Measurements from ENCODE around the gene FRMD3. TPM values are rescaled to one million over a fixed set of nuclear protein-coding genes. Genes with fewer than 3 reads are reported as not detected.

FRMD3 gene
- total RNA-seq, 1 experiment from 2014 or later = 0.55 TPM

GRCh38 chr9:83219924-83220438, 318.2 kb downstream of the FRMD3 start:
- H3K27ac ChIP-seq (ENCODE audit: insufficient read length, low read depth, low read length) = no peak overlapping the region
- H2AFZ ChIP-seq (ENCODE audit: low read length) = no peak overlapping the region
- no peak overlapping the region for H3K9ac ChIP-seq (ENCODE audit: extremely low read depth, insufficient read length, low read length)
- H3K79me2 ChIP-seq (ENCODE audit: insufficient read depth, low read length) = no peaks in the 10 kb centered on the region
- Mint-ChIP-seq H3K36me3 (ENCODE audit: insufficient read depth in 1 of 3, low read depth in 3 of 3) (peaks cover 7 to 22% (median 9%) of the 10 kb centered on the region in 3 experiments), H3K27me3 (ENCODE audit: low read depth) (peaks cover 29% of the 10 kb centered on the region), H3K4me1 (peaks cover 9% of the 10 kb centered on the region in 2 experiments), H3K4me3 (peak overlapping the region; percentile 88 to 95), H3K9me3 (peaks cover 10 to 25% of the 10 kb centered on the region in 2 experiments), H3K27ac (no peak overlapping the region)
- no CpG with 5 or more reads among the region's 12 CpGs for WGBS (ENCODE audit: extremely low coverage, insufficient read length, low lambda C conversion rate)
- H3K4me1 ChIP-seq (ENCODE audit: insufficient read depth, low read length) = no peaks in the 10 kb centered on the region
- no peak overlapping the region for H3K23ac ChIP-seq (ENCODE audit: insufficient read length, low read depth, low read length)
- H3K18ac ChIP-seq (ENCODE audit: insufficient read length, low read depth, low read length) = no peak overlapping the region
- no peak overlapping the region for H2BK12ac ChIP-seq (ENCODE audit: insufficient read length, low read depth, low read length)
- H3K23me2 ChIP-seq (ENCODE audit: insufficient read length, low read depth, low read length, poor library complexity, severe bottlenecking) = peaks cover 9% of the 10 kb centered on the region
- H2BK15ac ChIP-seq (ENCODE audit: low read depth, low read length) = no peak overlapping the region
- no peak for TF ChIP-seq CTCF (conservative IDR thresholded peaks at IDR 0.05)
- H3K56ac ChIP-seq (ENCODE audit: insufficient read length, low read depth, low read length) = no peak overlapping the region
- no peak overlapping the region for H3K14ac ChIP-seq (ENCODE audit: insufficient read depth, low read length)
- no peaks in the 10 kb centered on the region for H3K27me3 ChIP-seq (ENCODE audit: insufficient read depth, low read length)
- H3K79me1 ChIP-seq (ENCODE audit: insufficient read depth, low read depth, low read length, poor library complexity, severe bottlenecking) = no peaks in the 10 kb centered on the region
- peak overlapping the region; percentile 50 for H3K4me2 ChIP-seq (ENCODE audit: insufficient read depth, insufficient read length, low read length)
- no peak overlapping the region for H4K91ac ChIP-seq (ENCODE audit: insufficient read length, low read depth, low read length)
- no peak overlapping the region for H2BK120ac ChIP-seq (ENCODE audit: low read depth, low read length, poor library complexity, severe bottlenecking)
- H4K5ac ChIP-seq (ENCODE audit: insufficient read length, low read depth, low read length) = no peak overlapping the region
- H3T11ph ChIP-seq (ENCODE audit: low read length) = no peak overlapping the region
- no peaks in the 10 kb centered on the region for H3K9me3 ChIP-seq (ENCODE audit: control insufficient read depth, low read depth, low read length)
- H3K4ac ChIP-seq (ENCODE audit: low read depth, low read length) = no peak overlapping the region
- no peak overlapping the region for H2BK5ac ChIP-seq (ENCODE audit: insufficient read length, low read length)
- no peak for DNase-seq
- H4K8ac ChIP-seq (replicated peaks; ENCODE audit: insufficient read length, low read depth, low read length) = no peak overlapping the region
- no peak overlapping the region for H2AK5ac ChIP-seq (ENCODE audit: insufficient read length, low read length)
- H2BK20ac ChIP-seq (ENCODE audit: low read depth, low read length, poor library complexity, severe bottlenecking) = no peak overlapping the region
- H4K20me1 ChIP-seq (ENCODE audit: control insufficient read depth, insufficient read depth, insufficient read length) = no peaks in the 10 kb centered on the region

Measured in H9 (cell line).